Neural progenitor cell (in vitro differentiated cells): ENCODE data around the gene C2CD3. TPM values are rescaled to one million over a fixed set of nuclear protein-coding genes. Genes with fewer than 3 reads are reported as not detected.

ENCODE experiments used
- DNase-seq: peaks from one replicate; pipeline ENCODE4 v3.0.0-alpha.2; 2016; ENCODE audit warnings: low spot score
- H2AFZ ChIP-seq: fragments of 200-600 bp; sonication (generic); replicated peaks from 2 replicates; pipeline ENCODE4 v1.6.1; 2016; ENCODE audit warnings: antibody characterized with exemption
- H3F3A ChIP-seq: fragments of 200-600 bp; sonication (generic); 2 replicates; pipeline ENCODE4 v1.6.1; 2016; ENCODE audit warnings: antibody characterized with exemption, low read depth
- H3K27ac ChIP-seq: fragments of 200-600 bp; sonication (generic); 2 replicates; pipeline ENCODE4 v1.5.1; 2016; ENCODE audit warnings: mild to moderate bottlenecking
- H3K27me3 ChIP-seq: fragments of 200-600 bp; sonication (generic); 2 replicates; pipeline ENCODE4 v1.6.1; 2016; ENCODE audit warnings: mild to moderate bottlenecking, moderate library complexity
- H3K36me3 ChIP-seq: fragments of 200-600 bp; sonication (generic); 2 replicates; pipeline ENCODE4 v1.5.1; 2016
- H3K4me1 ChIP-seq: fragments of 200-600 bp; sonication (generic); 2 replicates; pipeline ENCODE4 v1.6.1; 2016; ENCODE audit warnings: mixed run types
- H3K4me2 ChIP-seq: fragments of 200-600 bp; sonication (generic); 2 replicates; pipeline ENCODE4 v1.6.1; 2016
- H3K4me3 ChIP-seq: fragments of 200-600 bp; sonication (generic); 2 replicates; pipeline ENCODE4 v1.5.1; 2016
- H3K79me2 ChIP-seq: fragments of 200-600 bp; sonication (generic); 2 replicates; pipeline ENCODE4 v1.6.1; 2016; ENCODE audit warnings: low read depth
- H3K9ac ChIP-seq: fragments of 200-600 bp; sonication (generic); 2 replicates; pipeline ENCODE4 v1.6.1; 2016
- H3K9me3 ChIP-seq: fragments of 200-600 bp; sonication (generic); 2 replicates; pipeline ENCODE4 v1.5.1; 2016; ENCODE audit warnings: low read depth
- H4K20me1 ChIP-seq: fragments of 200-600 bp; sonication (generic); 2 replicates; pipeline ENCODE4 v1.6.1; 2016; ENCODE audit warnings: low read depth
- H3K27ac Mint-ChIP-seq: 3 replicates; pipeline ENCODE4 v1.8.0; 2021; ENCODE audit warnings: mixed read lengths
- H3K27me3 Mint-ChIP-seq: 2 replicates; pipeline ENCODE4 v1.8.0; 2022; ENCODE audit warnings: low read depth, mild to moderate bottlenecking, inconsistent platforms, moderate library complexity, mixed read lengths; ENCODE audit not compliant: insufficient read depth
- H3K36me3 Mint-ChIP-seq: 3 replicates; pipeline ENCODE4 v1.8.0; 2021; ENCODE audit warnings: mixed read lengths
- H3K4me1 Mint-ChIP-seq: 3 replicates; pipeline ENCODE4 v1.8.0; 2021; ENCODE audit warnings: mixed read lengths
- H3K4me3 Mint-ChIP-seq: 3 replicates; pipeline ENCODE4 v1.8.0; 2021; ENCODE audit warnings: mild to moderate bottlenecking, moderate library complexity, mixed read lengths
- H3K9me3 Mint-ChIP-seq: 3 replicates; pipeline ENCODE4 v1.8.0; 2020; ENCODE audit warnings: mixed read lengths
- CTCF ChIP-seq: fragments of 200-600 bp; sonication (generic); IDR thresholded peaks from 2 replicates; pipeline ENCODE4 v1.5.1; 2017; ENCODE audit warnings: antibody characterized with exemption, mild to moderate bottlenecking
- EZH2 ChIP-seq: fragments of 200-600 bp; sonication (generic); IDR thresholded peaks from 2 replicates; pipeline ENCODE4 v1.6.1; 2017; ENCODE audit warnings: antibody characterized with exemption, mild to moderate bottlenecking, moderate library complexity
- EZH2phosphoT487 ChIP-seq: fragments of 200-600 bp; sonication (generic); IDR thresholded peaks from 2 replicates; pipeline ENCODE4 v1.6.1; 2017; ENCODE audit warnings: antibody characterized with exemption
- total RNA-seq: library from RNA; depleted of rRNA; stranded (reverse); fragments of >200 nt; gene quantifications from 2 replicates; pipeline ENCODE4 v1.2.3, GENCODE V29; 2015; ENCODE audit warnings: low replicate concordance

C2CD3 gene
- total RNA-seq, 1 donor from 2014 or later, result 19.6 TPM

- DNase-seq, result no peak
- peaks cover 5% of the 10 kb centered on the region for H3K36me3 Mint-ChIP-seq
- Histone ChIP-seq H3K79me2 (peaks cover 69% of the 10 kb centered on the region), H3K9ac (no peak overlapping the region), H3K36me3 (no peaks in the 10 kb centered on the region), H2AFZ (no peak overlapping the region), H3K9me3 (no peaks in the 10 kb centered on the region), H3K4me2 (no peak overlapping the region), H3K4me1 (no peaks in the 10 kb centered on the region), H3K27ac (no peak overlapping the region), H3K27me3 (no peaks in the 10 kb centered on the region), H3F3A (no peaks in the 10 kb centered on the region), H3K4me3 (no peak overlapping the region), H4K20me1 (peaks cover 6% of the 10 kb centered on the region)
- H3K9me3 Mint-ChIP-seq, result no peaks in the 10 kb centered on the region
- H3K27ac Mint-ChIP-seq, result no peak overlapping the region
- H3K4me1 Mint-ChIP-seq, result no peaks in the 10 kb centered on the region
- no peak overlapping the region for H3K4me3 Mint-ChIP-seq
- H3K27me3 Mint-ChIP-seq, result peaks cover 2% of the 10 kb centered on the region
- TF ChIP-seq EZH2phosphoT487 (no peak), EZH2 (no peak), CTCF (no peak)
Measured at GRCh38 chr11:74179234-74180052, 8.6 kb upstream of the C2CD3 start.

GRCh38 chr11:74175920-74176319 is 5.1 kb upstream of the C2CD3 start:
- Histone ChIP-seq H3K9me3 (no peaks in the 10 kb centered on the region), H3K79me2 (peaks cover 78% of the 10 kb centered on the region), H3K27me3 (no peaks in the 10 kb centered on the region), H3F3A (peaks cover 8% of the 10 kb centered on the region), H3K4me3 (no peak overlapping the region), H3K27ac (no peak overlapping the region), H3K4me1 (peaks cover 11% of the 10 kb centered on the region), H3K36me3 (no peaks in the 10 kb centered on the region), H3K9ac (no peak overlapping the region), H3K4me2 (no peak overlapping the region), H2AFZ (no peak overlapping the region), H4K20me1 (peaks cover 14% of the 10 kb centered on the region)
- H3K36me3 Mint-ChIP-seq, result peaks cover 2% of the 10 kb centered on the region
- H3K4me3 Mint-ChIP-seq, result no peak overlapping the region
- DNase-seq, result no peak
- no peak overlapping the region for H3K27ac Mint-ChIP-seq
- no peaks in the 10 kb centered on the region for H3K4me1 Mint-ChIP-seq
- no peaks in the 10 kb centered on the region for H3K9me3 Mint-ChIP-seq
- H3K27me3 Mint-ChIP-seq, result no peaks in the 10 kb centered on the region
- no peak for TF ChIP-seq EZH2
- TF ChIP-seq EZH2phosphoT487, result no peak
- no peak for TF ChIP-seq CTCF

- H3K27ac ChIP-seq, result peak overlapping the region; percentile 61
- H3K9ac ChIP-seq, result peak overlapping the region; percentile 82
- peaks cover 74% of the 10 kb centered on the region for H3K79me2 ChIP-seq
- no peaks in the 10 kb centered on the region for H3K27me3 Mint-ChIP-seq
- peaks cover 21% of the 10 kb centered on the region for H3K4me1 ChIP-seq
- DNase-seq, result no peak
- no peak overlapping the region for H3K4me3 Mint-ChIP-seq
- H3K27me3 ChIP-seq, result no peaks in the 10 kb centered on the region
- H4K20me1 ChIP-seq, result peaks cover 10% of the 10 kb centered on the region
- H3K27ac Mint-ChIP-seq, result no peak overlapping the region
- no peak for TF ChIP-seq EZH2
- TF ChIP-seq CTCF, result no peak
- TF ChIP-seq EZH2phosphoT487, result no peak
- no peaks in the 10 kb centered on the region for H3K36me3 Mint-ChIP-seq
- H3K9me3 ChIP-seq, result no peaks in the 10 kb centered on the region
- peaks cover 16% of the 10 kb centered on the region for H3F3A ChIP-seq
- H3K4me2 ChIP-seq, result peak overlapping the region; percentile 94
- H2AFZ ChIP-seq, result no peak overlapping the region
- peaks cover 4% of the 10 kb centered on the region for H3K4me1 Mint-ChIP-seq
- no peaks in the 10 kb centered on the region for H3K9me3 Mint-ChIP-seq
- H3K4me3 ChIP-seq, result peak overlapping the region; percentile 95
- peaks cover 8% of the 10 kb centered on the region for H3K36me3 ChIP-seq
Measured at GRCh38 chr11:74171997-74172396, 1.2 kb upstream of the C2CD3 start.
